ENCODE data around the gene FABP2.
A peak's percentile ranks its signal among the peaks of the same experiment; 100 is the strongest.
"Not testable (repeated sequence)": the region's sequence is repeated elsewhere in the genome, so short reads cannot be mapped to it uniquely, and the experiment has no call there.

The FABP2 gene

GRCh38 chr4:119321921-119322687 is at the start of gene FABP2:
Gene FABP2, minus strand, starts transcription at chr4:119322138. Its CDS starts 36 bp downstream, at chr4:119322102.
- no peak for DNase-seq

- DNase-seq: not testable (repeated sequence)
Measured at GRCh38 chr4:119370951-119371683, 49.2 kb upstream of the FABP2 start.

DNA sequence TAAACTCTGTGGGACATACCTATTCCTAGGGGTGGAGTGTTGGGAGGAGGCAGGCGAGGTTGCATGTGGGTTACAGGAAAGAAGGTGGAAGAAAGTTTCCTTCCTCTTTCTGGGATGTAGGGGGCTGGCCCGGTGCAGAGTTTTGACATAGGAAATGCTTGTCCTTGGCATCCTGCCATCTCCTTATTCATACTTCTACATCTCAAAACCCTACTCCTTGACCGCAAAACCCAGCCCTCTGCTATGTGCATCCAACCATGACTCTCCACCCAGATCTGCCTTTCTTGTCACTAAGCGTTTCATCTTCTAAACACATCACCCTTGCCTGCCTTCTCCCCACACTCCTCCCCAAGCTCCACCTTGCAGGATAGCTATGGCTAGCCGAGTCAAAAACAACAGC is 48.5 kb upstream of the FABP2 start:
- peak; percentile 62 to 64 for DNase-seq

GRCh38 chr4:119366802-119367201 is 44.9 kb upstream of the FABP2 start:
- not testable (repeated sequence) for DNase-seq

DNA sequence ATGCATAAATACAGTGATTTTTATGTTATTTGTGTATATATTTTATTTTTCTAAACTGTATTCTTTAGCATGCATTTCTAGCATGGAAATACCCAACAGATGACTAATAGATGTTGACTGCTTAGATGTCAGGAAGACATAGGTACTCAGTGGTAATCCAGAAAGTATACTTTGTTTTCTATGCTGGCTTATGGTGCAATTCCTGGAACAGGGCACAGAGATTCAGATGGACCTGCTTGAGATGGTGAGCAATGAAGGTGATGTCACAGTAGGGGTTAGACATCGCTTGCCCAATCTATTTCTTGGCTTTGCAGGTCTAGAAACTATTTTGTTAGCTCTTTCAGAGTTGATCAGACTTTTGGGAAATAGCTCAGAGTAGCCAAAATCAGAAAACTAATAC is 42.3 kb upstream of the FABP2 start:
- DNase-seq: not testable (repeated sequence)

- not testable (repeated sequence) for DNase-seq
Measured at GRCh38 chr4:119363372-119363771, 41.4 kb upstream of the FABP2 start.

- not testable (repeated sequence) for DNase-seq
Measured at GRCh38 chr4:119362413-119362812, 40.5 kb upstream of the FABP2 start.

GRCh38 chr4:119359873-119360272 is 37.9 kb upstream of the FABP2 start:
- DNase-seq: not testable (repeated sequence)

GRCh38 chr4:119356796-119357195 is 34.9 kb upstream of the FABP2 start:
- not testable (repeated sequence) for DNase-seq

GRCh38 chr4:119356041-119356440 is 34.1 kb upstream of the FABP2 start:
- not testable (repeated sequence) for DNase-seq

- not testable (repeated sequence) for DNase-seq
Measured at GRCh38 chr4:119353364-119353763, 31.4 kb upstream of the FABP2 start.

- DNase-seq: not testable (repeated sequence)
Measured at GRCh38 chr4:119348169-119348568, 26.2 kb upstream of the FABP2 start.

GRCh38 chr4:119343293-119343692 is 21.4 kb upstream of the FABP2 start:
- DNase-seq: not testable (repeated sequence)

DNA sequence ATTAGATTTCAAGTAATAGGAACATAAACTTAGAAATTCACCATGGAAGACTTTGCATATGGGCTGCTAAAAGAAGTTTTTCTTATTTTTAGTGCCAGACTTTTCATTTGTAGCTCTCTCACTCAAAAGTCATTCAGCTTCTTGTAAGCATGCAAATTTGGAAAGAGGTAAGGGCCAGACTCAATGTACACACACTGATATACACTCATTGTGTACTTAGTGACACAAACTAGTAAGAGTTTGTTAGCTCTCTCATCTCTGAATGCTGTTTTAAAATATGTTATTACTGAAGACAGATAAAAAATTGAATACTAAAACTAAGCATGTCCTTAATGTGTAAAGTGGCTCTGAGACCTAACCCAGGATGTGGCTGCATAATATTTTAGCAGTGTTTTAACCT is 18.0 kb upstream of the FABP2 start:
- not testable (repeated sequence) for DNase-seq

DNA sequence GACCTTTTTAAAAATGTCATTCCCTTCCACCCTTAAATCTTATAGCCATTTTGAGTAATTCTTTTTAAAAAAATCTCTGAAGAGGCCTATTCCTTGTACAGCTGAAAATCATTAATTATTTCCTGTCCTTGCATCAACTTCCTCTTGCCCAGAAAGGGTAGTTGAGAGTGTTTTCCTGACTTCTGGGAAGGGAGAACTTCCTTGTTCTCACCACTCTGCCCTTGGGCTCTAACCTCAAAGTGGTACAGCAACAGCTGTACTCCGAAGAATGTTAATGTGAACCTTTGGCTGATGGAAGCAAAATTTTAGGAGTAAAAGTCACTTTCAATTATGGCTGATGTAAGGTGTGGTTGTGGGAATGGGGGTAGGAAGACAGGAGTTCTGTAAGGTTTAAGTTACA is 15.1 kb upstream of the FABP2 start:
- DNase-seq: no peak

DNA sequence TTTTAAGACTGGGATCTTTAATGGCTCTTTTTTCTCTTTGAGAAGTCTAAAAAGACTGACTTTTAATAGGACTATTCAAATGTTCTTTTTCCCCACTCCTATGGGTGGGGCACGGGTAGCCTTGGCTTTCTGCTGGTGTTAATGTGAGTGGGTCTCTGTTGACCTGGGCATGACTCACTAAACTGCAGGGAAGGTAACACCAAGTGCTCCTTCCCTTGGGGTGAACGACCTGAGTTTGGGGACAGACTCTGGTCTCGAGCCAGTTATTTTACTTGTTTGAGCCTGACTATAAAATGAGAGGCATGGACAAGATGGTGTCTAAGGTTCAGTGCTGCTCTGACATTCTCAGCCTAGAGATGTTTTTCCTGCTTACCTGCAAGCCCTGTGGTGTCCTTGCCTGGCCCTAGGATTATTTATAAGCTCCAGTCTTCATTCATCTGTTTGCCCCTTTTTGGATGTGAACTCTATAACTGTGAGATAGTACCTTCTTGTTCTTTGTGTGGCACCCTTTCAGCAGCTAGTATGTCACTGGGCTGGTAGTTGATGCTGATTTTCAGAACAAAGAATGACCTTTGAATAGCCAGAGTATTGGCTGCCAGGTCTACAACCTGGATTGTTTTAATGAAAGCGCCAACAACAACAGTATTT is 14.5 kb upstream of the FABP2 start:
- DNase-seq: not testable (repeated sequence)

GRCh38 chr4:119329835-119330620 is 8.1 kb upstream of the FABP2 start:
- DNase-seq: no peak

DNA sequence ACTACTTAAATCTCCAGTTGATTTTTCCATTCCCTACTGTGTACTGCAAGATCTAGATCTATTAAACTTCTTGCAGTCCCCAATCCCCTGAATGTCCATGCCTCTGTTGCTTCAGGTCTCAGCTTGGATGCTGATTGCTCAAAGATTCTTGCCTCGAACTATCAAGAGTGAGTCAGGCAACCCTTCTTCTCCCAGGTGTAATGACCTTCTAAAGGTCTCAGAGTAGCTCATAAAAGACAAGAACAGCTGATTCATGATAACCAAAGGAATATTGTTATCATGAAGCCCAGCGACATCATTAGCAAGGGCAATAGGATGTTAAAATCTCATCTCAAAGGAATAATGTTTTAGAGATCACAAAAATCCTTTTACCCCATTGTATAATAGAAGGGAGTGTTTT is 6.8 kb upstream of the FABP2 start:
- DNase-seq: no peak

DNA sequence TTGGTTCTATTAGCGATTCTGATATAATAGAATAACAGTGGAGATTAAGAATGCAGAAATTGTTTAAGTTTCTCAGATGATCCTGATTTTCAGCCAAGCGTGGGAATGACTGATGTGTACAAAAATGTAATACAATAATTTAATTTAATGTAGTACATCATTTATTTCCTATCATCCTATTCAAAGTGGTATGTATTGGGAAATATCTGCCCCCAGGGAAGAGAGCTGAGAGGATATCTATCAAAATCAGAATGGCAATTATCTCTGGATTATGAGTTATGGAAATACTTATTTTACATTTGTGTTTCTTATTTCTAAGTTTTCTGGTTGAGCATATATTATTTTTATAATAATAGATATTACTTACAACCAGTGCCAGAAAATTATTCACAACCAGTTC is 3.9 kb downstream of the FABP2 start:
- DNase-seq: no peak

DNA sequence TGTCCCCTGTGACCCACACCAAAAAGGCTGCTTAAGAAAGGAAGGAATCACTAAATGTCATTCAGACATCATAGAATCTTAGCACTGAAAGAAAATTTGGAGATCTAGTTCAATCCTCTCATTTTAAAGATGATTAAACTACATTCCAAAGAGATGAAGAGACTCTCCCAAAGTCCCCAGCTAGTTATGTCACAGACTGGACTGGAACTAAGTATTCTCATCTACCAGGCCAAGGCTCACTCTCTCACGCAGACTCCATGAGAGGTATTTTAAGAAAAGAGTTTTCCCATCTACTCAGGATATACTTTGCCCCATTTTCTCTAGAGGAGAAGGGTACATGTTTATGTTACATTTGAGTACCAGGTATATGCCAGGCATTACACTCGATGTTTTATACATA is 6.9 kb downstream of the FABP2 start:
- no peak for DNase-seq

DNA sequence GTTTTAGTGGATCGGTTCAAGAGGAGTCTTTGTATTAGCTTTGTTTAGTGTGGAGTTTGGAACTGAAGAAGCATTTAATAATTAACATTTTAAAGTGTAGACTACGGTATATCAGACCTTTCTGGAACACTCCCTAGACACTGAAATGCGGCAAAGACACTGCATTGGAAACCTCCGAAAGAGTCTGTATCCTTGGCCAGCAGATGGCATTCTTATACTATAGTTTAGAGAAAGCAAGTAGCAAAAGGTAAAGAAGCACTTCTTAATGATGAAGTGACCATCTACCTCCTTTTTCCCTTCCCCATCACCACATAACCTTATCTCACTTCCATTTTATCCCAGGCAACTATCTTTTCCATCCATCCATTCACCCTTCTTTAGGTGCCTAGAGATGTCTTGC is 7.6 kb downstream of the FABP2 start:
- DNase-seq: peak; percentile 19 to 62

- DNase-seq: no peak
Measured at GRCh38 chr4:119313237-119313636, 8.7 kb downstream of the FABP2 start.

DNA sequence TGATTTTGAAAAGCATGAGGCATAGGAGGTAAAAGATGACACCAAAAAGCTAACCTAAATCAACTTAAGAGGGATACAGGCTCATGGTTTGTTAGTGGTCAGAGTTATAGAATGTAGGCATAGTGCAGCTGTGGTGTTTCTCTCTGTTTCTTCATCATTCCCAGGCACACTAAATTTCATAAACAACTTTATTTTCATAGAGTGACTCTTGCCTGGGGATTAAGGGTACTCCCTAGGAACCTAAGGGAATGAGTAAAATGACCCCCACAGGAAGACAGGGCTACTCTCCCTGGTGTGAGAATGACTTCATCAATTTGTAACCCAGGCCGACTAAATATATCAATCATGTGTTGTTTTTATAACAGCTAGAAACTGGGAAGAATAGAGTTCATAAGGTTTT is 11.1 kb downstream of the FABP2 start:
- no peak for DNase-seq

All from CD4-positive, alpha-beta T cell treated with Interleukin-4 for 1 hour (primary cell).